Amniotic epithelial cell (primary cell): ENCODE results near the gene ZNF783.

Source experiments
- DNase-seq: peaks from one replicate; pipeline ENCODE4 v3.0.0-alpha.2; 2010; ENCODE audit warnings: low read depth

Gene ZNF783

GRCh38 chr7:149281508-149282330 is 19.7 kb downstream of the ZNF783 start:
- DNase-seq = no peak

- no peak for DNase-seq
These were observed 20.3 kb downstream of the ZNF783 start for GRCh38 chr7:149282331-149282655.

GRCh38 chr7:149283321-149283720 is 21.3 kb downstream of the ZNF783 start:
- no peak for DNase-seq

- DNase-seq = no peak
These were observed 22.3 kb downstream of the ZNF783 start for GRCh38 chr7:149284343-149284742.

- DNase-seq = peak; percentile 81
These were observed 23.0 kb downstream of the ZNF783 start for GRCh38 chr7:149284850-149285585.

GRCh38 chr7:149285603-149286002 is 23.6 kb downstream of the ZNF783 start:
- DNase-seq = peak; percentile 9

GRCh38 chr7:149286811-149287400 is 24.9 kb downstream of the ZNF783 start:
- no peak for DNase-seq

GRCh38 chr7:149287622-149288021 is 25.6 kb downstream of the ZNF783 start:
- DNase-seq = no peak

- no peak for DNase-seq
These were observed 27.3 kb downstream of the ZNF783 start for GRCh38 chr7:149289262-149289661.

GRCh38 chr7:149289856-149290255 is 27.9 kb downstream of the ZNF783 start:
- no peak for DNase-seq

- DNase-seq = no peak
These were observed 29.2 kb downstream of the ZNF783 start for GRCh38 chr7:149291036-149291780.

GRCh38 chr7:149291781-149292461 is 29.9 kb downstream of the ZNF783 start:
- DNase-seq = no peak

GRCh38 chr7:149292462-149292823 is 30.4 kb downstream of the ZNF783 start:
- DNase-seq = no peak

- DNase-seq = no peak
These were observed 31.3 kb downstream of the ZNF783 start for GRCh38 chr7:149293338-149293737.

GRCh38 chr7:149293946-149294633 is 32.1 kb downstream of the ZNF783 start:
- no peak for DNase-seq

- DNase-seq = no peak
These were observed 32.9 kb downstream of the ZNF783 start for GRCh38 chr7:149294634-149295480.

- DNase-seq = no peak
These were observed 33.5 kb downstream of the ZNF783 start for GRCh38 chr7:149295481-149295850.

- no peak for DNase-seq
These were observed 34.4 kb downstream of the ZNF783 start for GRCh38 chr7:149296368-149296767.

- no peak for DNase-seq
These were observed 35.2 kb downstream of the ZNF783 start for GRCh38 chr7:149297034-149297755.
